Neural progenitor cell (in vitro differentiated cells): ENCODE data around the gene ATL3. TPM values are rescaled to one million over a fixed set of nuclear protein-coding genes. Genes with fewer than 3 reads are reported as not detected.

Experiments used
- DNase-seq: peaks from one replicate; pipeline ENCODE4 v3.0.0-alpha.2; 2016; ENCODE audit warnings: low spot score
- H2AFZ ChIP-seq: fragments of 200-600 bp; sonication (generic); replicated peaks from 2 replicates; pipeline ENCODE4 v1.6.1; 2016; ENCODE audit warnings: antibody characterized with exemption
- H3F3A ChIP-seq: fragments of 200-600 bp; sonication (generic); 2 replicates; pipeline ENCODE4 v1.6.1; 2016; ENCODE audit warnings: antibody characterized with exemption, low read depth
- H3K27ac ChIP-seq: fragments of 200-600 bp; sonication (generic); 2 replicates; pipeline ENCODE4 v1.5.1; 2016; ENCODE audit warnings: mild to moderate bottlenecking
- H3K27me3 ChIP-seq: fragments of 200-600 bp; sonication (generic); 2 replicates; pipeline ENCODE4 v1.6.1; 2016; ENCODE audit warnings: mild to moderate bottlenecking, moderate library complexity
- H3K36me3 ChIP-seq: fragments of 200-600 bp; sonication (generic); 2 replicates; pipeline ENCODE4 v1.5.1; 2016
- H3K4me1 ChIP-seq: fragments of 200-600 bp; sonication (generic); 2 replicates; pipeline ENCODE4 v1.6.1; 2016; ENCODE audit warnings: mixed run types
- H3K4me2 ChIP-seq: fragments of 200-600 bp; sonication (generic); 2 replicates; pipeline ENCODE4 v1.6.1; 2016
- H3K4me3 ChIP-seq: fragments of 200-600 bp; sonication (generic); 2 replicates; pipeline ENCODE4 v1.5.1; 2016
- H3K79me2 ChIP-seq: fragments of 200-600 bp; sonication (generic); 2 replicates; pipeline ENCODE4 v1.6.1; 2016; ENCODE audit warnings: low read depth
- H3K9ac ChIP-seq: fragments of 200-600 bp; sonication (generic); 2 replicates; pipeline ENCODE4 v1.6.1; 2016
- H3K9me3 ChIP-seq: fragments of 200-600 bp; sonication (generic); 2 replicates; pipeline ENCODE4 v1.5.1; 2016; ENCODE audit warnings: low read depth
- H4K20me1 ChIP-seq: fragments of 200-600 bp; sonication (generic); 2 replicates; pipeline ENCODE4 v1.6.1; 2016; ENCODE audit warnings: low read depth
- H3K27ac Mint-ChIP-seq: 3 replicates; pipeline ENCODE4 v1.8.0; 2021; ENCODE audit warnings: mixed read lengths
- H3K27me3 Mint-ChIP-seq: 2 replicates; pipeline ENCODE4 v1.8.0; 2022; ENCODE audit warnings: low read depth, mild to moderate bottlenecking, inconsistent platforms, moderate library complexity, mixed read lengths; ENCODE audit not compliant: insufficient read depth
- H3K36me3 Mint-ChIP-seq: 3 replicates; pipeline ENCODE4 v1.8.0; 2021; ENCODE audit warnings: mixed read lengths
- H3K4me1 Mint-ChIP-seq: 3 replicates; pipeline ENCODE4 v1.8.0; 2021; ENCODE audit warnings: mixed read lengths
- H3K4me3 Mint-ChIP-seq: 3 replicates; pipeline ENCODE4 v1.8.0; 2021; ENCODE audit warnings: mild to moderate bottlenecking, moderate library complexity, mixed read lengths
- H3K9me3 Mint-ChIP-seq: 3 replicates; pipeline ENCODE4 v1.8.0; 2020; ENCODE audit warnings: mixed read lengths
- EZH2 ChIP-seq: fragments of 200-600 bp; sonication (generic); IDR thresholded peaks from 2 replicates; pipeline ENCODE4 v1.6.1; 2017; ENCODE audit warnings: antibody characterized with exemption, mild to moderate bottlenecking, moderate library complexity
- EZH2phosphoT487 ChIP-seq: fragments of 200-600 bp; sonication (generic); IDR thresholded peaks from 2 replicates; pipeline ENCODE4 v1.6.1; 2017; ENCODE audit warnings: antibody characterized with exemption
- total RNA-seq: library from RNA; depleted of rRNA; stranded (reverse); fragments of >200 nt; gene quantifications from 2 replicates; pipeline ENCODE4 v1.2.3, GENCODE V29; 2015; ENCODE audit warnings: low replicate concordance
- TF ChIP-seq, protein P1 (sequence below): fragments of 200-600 bp; sonication (generic); IDR thresholded peaks from 2 replicates; pipeline ENCODE4 v1.5.1; 2017; ENCODE audit warnings: antibody characterized with exemption, mild to moderate bottlenecking

Gene ATL3
- total RNA-seq, 1 donor from 2014 or later: 19.5 TPM

- Histone ChIP-seq H3K36me3 (no peaks in the 10 kb centered on the region), H3K4me3 (no peak overlapping the region), H3K4me1 (peaks cover 7% of the 10 kb centered on the region), H3K79me2 (peaks cover 85% of the 10 kb centered on the region), H3K27ac (no peak overlapping the region), H3K4me2 (no peak overlapping the region), H3K9ac (no peak overlapping the region), H4K20me1 (peaks cover 44% of the 10 kb centered on the region), H3F3A (peaks cover 14% of the 10 kb centered on the region), H2AFZ (no peak overlapping the region), H3K27me3 (no peaks in the 10 kb centered on the region), H3K9me3 (no peaks in the 10 kb centered on the region)
- Mint-ChIP-seq H3K4me3 (no peak overlapping the region), H3K4me1 (peaks cover 17% of the 10 kb centered on the region), H3K27me3 (peaks cover 4% of the 10 kb centered on the region), H3K36me3 (peaks cover 5% of the 10 kb centered on the region), H3K9me3 (no peaks in the 10 kb centered on the region), H3K27ac (no peak overlapping the region)
- no peak for TF ChIP-seq EZH2
- TF ChIP-seq EZH2phosphoT487: no peak
- TF ChIP-seq, protein P1, sequence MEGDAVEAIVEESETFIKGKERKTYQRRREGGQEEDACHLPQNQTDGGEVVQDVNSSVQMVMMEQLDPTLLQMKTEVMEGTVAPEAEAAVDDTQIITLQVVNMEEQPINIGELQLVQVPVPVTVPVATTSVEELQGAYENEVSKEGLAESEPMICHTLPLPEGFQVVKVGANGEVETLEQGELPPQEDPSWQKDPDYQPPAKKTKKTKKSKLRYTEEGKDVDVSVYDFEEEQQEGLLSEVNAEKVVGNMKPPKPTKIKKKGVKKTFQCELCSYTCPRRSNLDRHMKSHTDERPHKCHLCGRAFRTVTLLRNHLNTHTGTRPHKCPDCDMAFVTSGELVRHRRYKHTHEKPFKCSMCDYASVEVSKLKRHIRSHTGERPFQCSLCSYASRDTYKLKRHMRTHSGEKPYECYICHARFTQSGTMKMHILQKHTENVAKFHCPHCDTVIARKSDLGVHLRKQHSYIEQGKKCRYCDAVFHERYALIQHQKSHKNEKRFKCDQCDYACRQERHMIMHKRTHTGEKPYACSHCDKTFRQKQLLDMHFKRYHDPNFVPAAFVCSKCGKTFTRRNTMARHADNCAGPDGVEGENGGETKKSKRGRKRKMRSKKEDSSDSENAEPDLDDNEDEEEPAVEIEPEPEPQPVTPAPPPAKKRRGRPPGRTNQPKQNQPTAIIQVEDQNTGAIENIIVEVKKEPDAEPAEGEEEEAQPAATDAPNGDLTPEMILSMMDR: no peak
- no peak for DNase-seq
Observed at GRCh38 chr11:63666874-63667273, 4.3 kb downstream of the ATL3 start.

DNA sequence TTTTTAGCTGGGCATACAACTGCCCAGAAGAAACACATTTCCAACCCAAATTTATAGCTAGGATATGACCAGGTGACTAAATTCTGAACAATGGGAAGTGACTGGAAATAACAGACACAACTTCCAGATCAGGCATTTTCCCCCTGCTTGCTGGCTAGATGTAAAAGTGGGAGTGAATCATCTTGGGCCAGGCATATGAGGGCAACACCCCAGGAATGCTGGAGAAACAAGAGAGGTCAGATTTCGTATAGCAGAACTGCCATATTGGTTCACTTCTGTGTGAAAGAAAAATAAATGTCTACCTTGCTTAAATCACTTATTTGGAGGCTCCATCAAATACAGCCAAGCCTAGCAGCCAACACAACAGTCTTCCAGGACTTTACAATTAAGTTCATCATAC is 7.4 kb downstream of the ATL3 start:
- Mint-ChIP-seq H3K36me3 (peaks cover 5% of the 10 kb centered on the region), H3K27ac (no peak overlapping the region), H3K4me1 (peaks cover 8% of the 10 kb centered on the region), H3K9me3 (no peaks in the 10 kb centered on the region), H3K27me3 (peaks cover 2% of the 10 kb centered on the region), H3K4me3 (no peak overlapping the region)
- Histone ChIP-seq H3K27me3 (no peaks in the 10 kb centered on the region), H3K27ac (no peak overlapping the region), H3K9ac (no peak overlapping the region), H3K36me3 (no peaks in the 10 kb centered on the region), H3K4me3 (no peak overlapping the region), H3K4me1 (no peaks in the 10 kb centered on the region), H4K20me1 (peaks cover 37% of the 10 kb centered on the region), H3K4me2 (no peak overlapping the region), H3K79me2 (peaks cover 94% of the 10 kb centered on the region), H3K9me3 (no peaks in the 10 kb centered on the region), H2AFZ (no peak overlapping the region), H3F3A (no peaks in the 10 kb centered on the region)
- no peak for DNase-seq
- TF ChIP-seq, protein P1: no peak
- TF ChIP-seq EZH2 (no peak), EZH2phosphoT487 (no peak)

DNA sequence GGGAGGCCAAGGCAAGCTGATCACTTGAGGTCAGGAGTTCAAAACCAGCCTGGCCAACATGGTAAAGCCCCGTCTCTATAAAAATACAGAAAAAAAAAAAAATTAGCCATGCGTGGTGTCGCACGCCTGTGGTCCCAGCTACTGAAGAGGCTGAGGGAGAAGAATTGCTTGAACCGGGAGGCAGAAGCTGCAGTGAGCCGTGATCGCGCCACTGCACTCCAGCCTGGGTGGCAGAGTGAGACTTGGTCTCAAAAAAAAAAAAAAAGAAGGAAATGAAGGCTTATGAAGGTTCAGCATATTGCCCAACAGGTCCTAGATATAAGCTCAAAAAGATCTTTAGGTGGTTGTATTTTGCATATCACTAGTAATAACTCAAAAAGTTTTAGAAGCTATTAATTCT is 10.2 kb downstream of the ATL3 start:
- DNase-seq: no peak
- Histone ChIP-seq H3K9ac (no peak overlapping the region), H2AFZ (no peak overlapping the region), H3K4me2 (no peak overlapping the region), H3F3A (no peaks in the 10 kb centered on the region), H3K9me3 (no peaks in the 10 kb centered on the region), H3K27ac (no peak overlapping the region), H3K4me1 (no peaks in the 10 kb centered on the region), H3K79me2 (peaks cover 66% of the 10 kb centered on the region), H3K36me3 (no peaks in the 10 kb centered on the region), H4K20me1 (peaks cover 27% of the 10 kb centered on the region), H3K27me3 (no peaks in the 10 kb centered on the region), H3K4me3 (no peak overlapping the region)
- Mint-ChIP-seq H3K27ac (no peak overlapping the region), H3K4me1 (peaks cover 8% of the 10 kb centered on the region), H3K27me3 (peaks cover 2% of the 10 kb centered on the region), H3K36me3 (peaks cover 7% of the 10 kb centered on the region), H3K9me3 (no peaks in the 10 kb centered on the region), H3K4me3 (no peak overlapping the region)
- TF ChIP-seq EZH2 (no peak), EZH2phosphoT487 (no peak)
- TF ChIP-seq, protein P1: no peak

GRCh38 chr11:63652671-63653070 is 18.5 kb downstream of the ATL3 start:
- H3K4me2 ChIP-seq: no peak overlapping the region
- DNase-seq: no peak
- no peak for TF ChIP-seq EZH2phosphoT487
- TF ChIP-seq, protein P1: no peak
- no peak for TF ChIP-seq EZH2
- peaks cover 25% of the 10 kb centered on the region for H3K36me3 Mint-ChIP-seq
- no peaks in the 10 kb centered on the region for H3K27me3 ChIP-seq
- no peak overlapping the region for H3K9ac ChIP-seq
- no peaks in the 10 kb centered on the region for H3K9me3 ChIP-seq
- H4K20me1 ChIP-seq: no peaks in the 10 kb centered on the region
- H3K4me3 Mint-ChIP-seq: no peak overlapping the region
- H3K27ac ChIP-seq: no peak overlapping the region
- H3F3A ChIP-seq: no peaks in the 10 kb centered on the region
- no peaks in the 10 kb centered on the region for H3K79me2 ChIP-seq
- H3K36me3 ChIP-seq: no peaks in the 10 kb centered on the region
- H3K4me1 ChIP-seq: no peaks in the 10 kb centered on the region
- no peaks in the 10 kb centered on the region for H3K9me3 Mint-ChIP-seq
- no peaks in the 10 kb centered on the region for H3K4me1 Mint-ChIP-seq
- peaks cover 3% of the 10 kb centered on the region for H3K27me3 Mint-ChIP-seq
- H3K27ac Mint-ChIP-seq: no peak overlapping the region
- no peak overlapping the region for H3K4me3 ChIP-seq
- no peak overlapping the region for H2AFZ ChIP-seq
